HG03565 (cell line): ENCODE results near the gene DNM3.
"Not testable (repeated sequence)": the region's sequence is repeated elsewhere in the genome, so short reads cannot be mapped to it uniquely, and the experiment has no call there.

Experiments used
- ATAC-seq: cut with Tn5 transposase; IDR thresholded peaks from one replicate; pipeline ENCODE4 v1.9.1; 2021; ENCODE audit warnings: mild to moderate bottlenecking, moderate library complexity; ENCODE audit not compliant: unreplicated experiment

Gene DNM3

GRCh38 chr1:172344444-172344843 is 503.1 kb downstream of the DNM3 start:
- ATAC-seq: no peak

- ATAC-seq: no peak
Measured at GRCh38 chr1:172345077-172345476, 503.8 kb downstream of the DNM3 start.

DNA sequence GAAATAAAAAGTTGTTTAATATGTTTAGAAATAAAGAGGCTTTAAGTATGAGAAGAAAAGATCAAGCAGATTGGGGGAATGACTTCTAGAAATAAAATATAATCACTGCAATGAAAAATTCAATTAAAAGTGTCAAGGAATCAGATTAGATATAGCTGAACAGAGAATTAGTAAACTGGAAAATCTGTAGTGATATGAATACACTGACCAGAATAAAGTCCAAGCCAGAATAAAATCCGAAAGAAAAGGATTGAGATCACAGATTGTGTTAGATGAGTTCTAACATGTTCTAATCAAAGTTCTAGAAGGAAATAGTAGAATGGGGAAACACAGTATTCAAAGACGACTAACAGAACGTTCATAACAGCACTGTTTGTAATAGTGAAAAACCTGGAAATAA is 506.1 kb downstream of the DNM3 start:
- ATAC-seq: no peak

DNA sequence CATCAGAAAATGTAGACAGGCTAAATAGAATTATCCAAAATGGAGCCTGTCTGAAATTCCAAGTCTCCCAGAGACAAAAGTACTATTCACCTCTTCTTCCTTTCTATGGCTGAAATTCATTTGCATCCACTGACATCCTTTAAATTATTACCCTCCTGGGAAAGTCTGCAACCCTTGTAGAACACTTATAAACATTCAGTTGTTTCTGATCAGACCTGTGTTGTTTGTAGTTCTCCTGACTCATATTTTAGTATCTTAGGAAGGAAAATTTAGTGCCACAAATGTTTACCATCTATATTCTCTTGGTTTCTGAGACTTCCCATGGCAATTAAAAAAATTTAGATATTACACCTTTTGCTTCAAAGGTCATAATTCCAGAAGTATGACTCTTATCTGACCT is 509.6 kb downstream of the DNM3 start:
- ATAC-seq: no peak

DNA sequence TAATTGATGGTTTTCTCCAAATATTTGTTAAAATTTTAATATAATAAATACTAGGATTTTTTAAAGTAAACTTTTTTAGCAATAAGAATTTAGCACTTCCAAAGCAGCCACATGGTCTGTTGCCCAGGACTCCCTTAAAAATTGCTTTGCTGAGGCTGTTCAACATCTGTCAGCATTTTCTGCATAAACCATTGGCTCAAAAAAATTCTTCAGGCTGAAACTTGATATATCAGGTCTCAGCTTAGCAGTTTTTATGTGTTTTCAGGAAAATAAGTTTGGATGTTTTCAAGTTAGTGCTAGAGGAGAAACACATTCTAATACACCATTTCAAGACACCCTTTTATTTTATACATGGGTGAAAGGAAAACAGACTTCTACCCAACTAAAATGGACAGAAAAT is 510.0 kb downstream of the DNM3 start:
- ATAC-seq: no peak

GRCh38 chr1:172351754-172352161 is 510.5 kb downstream of the DNM3 start:
- ATAC-seq: no peak

DNA sequence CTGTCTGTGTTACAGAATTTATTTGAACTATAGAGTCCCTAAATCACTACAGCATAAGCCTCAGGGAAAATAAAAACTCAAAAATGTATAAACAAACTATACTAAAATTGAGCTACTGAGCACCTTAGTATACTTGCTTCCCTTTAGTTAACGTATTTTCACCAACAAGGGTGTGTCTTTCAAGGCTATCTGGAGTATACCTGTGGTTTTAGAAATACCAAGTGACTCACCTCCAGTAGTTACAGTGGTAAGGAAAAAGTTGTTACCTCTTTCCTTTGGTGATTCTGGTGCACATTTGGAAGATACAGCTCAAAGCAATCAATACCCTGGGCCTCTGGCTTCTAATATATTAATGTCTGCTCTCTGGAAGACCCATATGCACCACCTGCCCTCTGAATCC is 511.1 kb downstream of the DNM3 start:
- ATAC-seq: no peak

GRCh38 chr1:172354291-172355274 is 513.3 kb downstream of the DNM3 start:
- ATAC-seq: no peak

DNA sequence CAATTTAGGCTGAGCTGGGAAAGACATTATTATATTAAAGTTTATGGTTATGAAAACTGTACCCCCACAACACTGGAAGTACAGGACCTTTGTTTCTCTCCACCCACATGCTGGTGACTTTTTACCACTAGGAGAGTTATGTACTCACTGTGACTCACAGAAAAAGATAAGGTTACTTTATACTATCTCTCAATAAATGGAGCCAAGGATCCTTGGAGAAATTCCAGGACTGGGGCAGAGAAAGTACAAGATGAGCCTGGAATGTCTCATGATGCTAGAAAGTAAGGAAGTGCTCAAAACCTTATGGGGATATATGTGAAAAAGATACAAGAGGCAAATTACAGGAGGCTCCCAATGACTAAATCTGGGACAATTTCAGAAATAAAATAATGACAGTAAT is 515.3 kb downstream of the DNM3 start:
- ATAC-seq: no peak

DNA sequence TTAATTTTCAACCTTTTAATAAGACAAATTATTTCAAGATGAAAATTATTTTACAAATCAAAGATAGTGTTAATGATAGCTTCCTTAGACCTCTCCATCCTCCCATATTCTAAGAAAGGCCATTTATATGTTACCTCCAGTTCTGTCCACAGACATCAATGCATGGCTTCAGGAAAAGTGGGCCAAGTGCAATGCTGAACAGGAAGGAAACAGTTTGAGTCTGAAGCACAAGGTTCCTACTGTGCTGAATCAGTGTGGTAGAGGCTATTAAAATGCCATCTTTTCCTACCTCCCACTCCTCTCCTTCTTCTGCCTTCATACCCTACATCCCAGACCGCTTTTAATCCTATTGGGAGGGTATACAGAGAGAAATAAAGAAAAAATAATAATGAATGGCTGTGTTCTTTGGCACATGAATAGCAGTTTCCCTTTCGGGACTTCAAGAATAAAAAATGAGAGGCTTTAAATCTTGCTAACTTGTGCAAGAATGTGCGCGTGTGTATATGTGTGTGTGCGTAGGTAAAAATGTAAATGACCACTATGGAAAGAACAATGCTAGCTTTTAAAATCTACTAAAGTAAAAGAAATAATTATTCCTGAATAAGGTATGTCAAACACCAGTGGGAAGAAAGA is 516.6 kb downstream of the DNM3 start:
- peak; percentile 15 for ATAC-seq

DNA sequence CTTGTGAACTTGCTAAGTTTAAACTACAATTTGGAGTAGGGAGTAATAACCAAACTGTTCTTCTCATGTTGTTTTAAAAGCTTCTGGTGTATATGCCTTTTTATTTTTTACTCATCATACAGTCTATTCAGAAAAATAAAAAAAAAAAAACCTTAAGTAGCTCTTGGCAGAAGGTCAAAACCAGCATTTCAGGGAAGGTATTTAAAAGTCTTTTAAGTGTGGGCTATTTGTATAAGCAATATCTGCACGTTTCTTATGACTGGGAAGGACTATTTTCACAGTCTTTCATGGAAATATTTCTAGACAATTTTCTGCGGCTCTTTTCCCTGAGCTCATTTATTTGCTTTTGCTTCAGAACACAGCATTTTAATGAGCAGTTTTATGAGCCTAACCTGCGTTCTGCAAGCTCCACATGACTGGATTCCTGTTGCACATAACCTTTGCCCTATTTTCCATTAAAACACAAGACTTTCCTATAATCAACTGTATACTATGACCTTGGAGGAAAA is 518.2 kb downstream of the DNM3 start:
- ATAC-seq: no peak

DNA sequence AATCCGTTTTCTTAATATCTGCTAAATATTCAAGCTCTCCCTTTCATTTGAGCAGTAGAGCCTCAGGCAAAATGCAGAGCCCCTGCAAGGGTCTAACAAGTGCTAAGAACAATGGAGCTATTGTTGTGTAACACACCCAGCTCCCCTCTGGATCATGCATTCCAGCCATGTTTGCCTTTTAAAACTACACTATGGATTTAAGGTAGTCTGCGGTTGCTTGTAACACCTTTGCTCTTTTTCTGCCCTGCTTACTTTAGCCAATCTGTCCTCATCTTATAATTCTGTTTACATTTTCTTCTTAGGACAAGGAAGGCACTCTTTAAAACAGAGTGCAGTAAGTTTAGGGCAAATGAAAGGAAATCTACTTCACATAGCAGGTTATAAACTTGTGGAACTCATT is 519.2 kb downstream of the DNM3 start:
- no peak for ATAC-seq

DNA sequence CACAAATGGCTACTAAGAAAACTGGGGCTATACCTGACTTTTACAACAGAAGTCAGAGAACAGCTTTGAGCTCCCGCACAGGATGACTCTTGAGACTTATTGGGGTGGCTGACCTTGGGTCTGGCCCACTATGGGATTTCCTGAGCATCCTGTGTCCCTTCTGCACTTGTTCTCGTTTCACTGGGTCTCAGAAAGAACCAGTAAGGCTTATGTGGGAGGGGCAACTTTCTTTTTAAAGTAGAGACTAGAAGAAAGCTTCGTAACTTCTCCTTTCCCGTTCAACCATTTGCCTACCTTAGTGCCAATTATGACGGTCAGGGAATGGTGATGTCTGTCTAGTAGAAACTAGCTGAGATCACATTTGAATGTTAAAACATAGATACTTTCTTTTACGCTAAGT is 519.7 kb downstream of the DNM3 start:
- no peak for ATAC-seq

GRCh38 chr1:172363852-172364251 is 522.6 kb downstream of the DNM3 start:
- ATAC-seq: no peak

DNA sequence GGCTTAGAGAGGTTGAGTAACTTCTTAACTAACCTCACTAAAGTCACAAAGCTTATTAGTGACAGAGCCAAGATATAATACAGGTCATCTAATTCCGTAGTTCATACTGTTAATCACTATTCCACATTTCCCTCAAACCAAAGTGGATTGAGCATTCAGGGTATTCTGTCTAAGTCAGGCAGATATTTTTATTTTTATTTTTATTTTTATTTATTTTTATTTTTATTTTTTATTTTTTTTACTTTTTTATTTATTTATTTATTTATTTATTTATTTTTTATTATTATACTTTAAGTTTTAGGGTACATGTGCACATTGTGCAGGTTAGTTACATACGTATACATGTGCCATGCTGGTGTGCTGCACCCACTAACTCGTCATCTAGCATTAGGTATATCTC is 530.3 kb downstream of the DNM3 start:
- ATAC-seq: not testable (repeated sequence)

DNA sequence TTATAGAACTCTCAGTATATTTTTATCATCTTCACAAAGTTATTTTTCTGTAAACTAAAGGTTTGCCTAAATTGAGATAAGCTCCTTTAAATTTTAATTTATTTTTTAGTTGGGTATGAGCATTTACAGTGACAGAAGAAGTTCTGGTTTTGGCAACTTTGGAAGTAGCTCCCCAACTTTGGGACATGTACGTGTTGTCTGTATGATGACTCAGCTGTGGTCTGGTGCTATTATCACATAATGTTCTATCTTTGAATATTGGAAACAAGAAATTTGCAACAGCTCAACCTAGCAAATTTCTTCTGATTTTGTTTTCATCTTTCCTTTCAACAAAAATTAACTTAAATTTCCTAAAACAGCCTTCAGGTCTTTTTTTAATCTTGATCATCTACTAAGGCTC is 532.6 kb downstream of the DNM3 start:
- no peak for ATAC-seq

DNA sequence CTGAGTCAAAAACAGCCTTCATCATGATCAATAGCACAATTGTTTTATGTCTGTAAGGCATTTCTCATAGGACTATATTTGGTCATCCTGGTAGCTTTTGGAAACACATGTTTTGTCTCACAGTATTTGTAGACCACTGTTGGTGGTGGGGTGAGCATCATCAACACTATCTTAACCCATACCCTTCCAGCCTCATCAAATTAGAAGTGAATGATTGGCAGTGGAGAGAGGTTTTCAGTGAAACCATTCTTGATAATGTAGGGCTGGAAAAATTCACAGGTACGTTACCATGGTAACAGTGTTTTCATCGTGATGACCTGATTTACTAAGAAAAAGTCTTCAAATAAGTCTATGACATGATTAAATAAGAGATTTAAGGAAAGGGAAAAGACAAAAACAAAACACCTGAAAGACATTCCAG is 533.9 kb downstream of the DNM3 start:
- no peak for ATAC-seq

DNA sequence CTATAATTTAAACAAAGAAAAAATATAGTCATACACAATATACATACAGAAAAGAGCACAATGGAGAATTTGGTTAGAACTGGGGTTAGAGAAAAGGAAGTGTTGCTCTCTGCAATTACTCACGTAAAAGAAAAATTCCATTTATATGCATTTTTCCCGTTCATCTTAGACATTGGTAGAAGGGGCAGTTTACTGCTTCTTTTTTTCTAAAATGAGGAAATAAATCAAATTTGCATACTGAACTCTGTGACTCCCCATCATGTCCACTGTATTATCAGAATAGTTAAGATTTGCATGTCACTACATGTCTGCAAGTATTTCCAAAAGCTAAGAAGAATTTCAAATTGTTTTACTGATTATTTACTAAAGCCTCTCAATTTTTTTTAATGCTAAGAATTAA is 535.1 kb downstream of the DNM3 start:
- ATAC-seq: no peak

DNA sequence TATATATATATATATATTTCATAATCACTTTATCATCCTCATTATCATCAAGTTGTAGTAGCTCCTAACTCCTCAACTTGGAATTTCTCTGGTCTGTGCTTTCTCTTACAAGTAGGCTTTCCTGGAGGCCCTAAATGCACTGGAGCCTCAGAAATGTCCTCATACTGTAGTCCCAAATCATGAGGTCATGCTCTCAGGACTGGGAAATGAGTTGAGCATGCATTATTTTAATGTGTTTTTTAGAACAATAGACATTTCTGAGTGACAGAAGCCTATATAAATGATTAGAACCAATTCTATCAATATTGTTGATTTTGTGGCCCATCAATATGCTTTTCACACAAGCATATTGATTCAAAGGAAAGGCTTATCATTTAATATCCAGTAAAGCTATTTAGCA is 536.3 kb downstream of the DNM3 start:
- no peak for ATAC-seq

GRCh38 chr1:172378109-172378760 is 536.9 kb downstream of the DNM3 start:
- ATAC-seq: no peak

- ATAC-seq: peak; percentile 77
Measured at GRCh38 chr1:172380441-172381244, 539.3 kb downstream of the DNM3 start.
